Measurements from ENCODE around the gene RBBP8.
"Not testable (repeated sequence)": the region's sequence is repeated elsewhere in the genome, so short reads cannot be mapped to it uniquely, and the experiment has no call there.

Gene RBBP8

GRCh38 chr18:22943847-22944246 lies 10.7 kb downstream of the RBBP8 start:
- DNase-seq (ENCODE audit: low spot score): no peak

DNA sequence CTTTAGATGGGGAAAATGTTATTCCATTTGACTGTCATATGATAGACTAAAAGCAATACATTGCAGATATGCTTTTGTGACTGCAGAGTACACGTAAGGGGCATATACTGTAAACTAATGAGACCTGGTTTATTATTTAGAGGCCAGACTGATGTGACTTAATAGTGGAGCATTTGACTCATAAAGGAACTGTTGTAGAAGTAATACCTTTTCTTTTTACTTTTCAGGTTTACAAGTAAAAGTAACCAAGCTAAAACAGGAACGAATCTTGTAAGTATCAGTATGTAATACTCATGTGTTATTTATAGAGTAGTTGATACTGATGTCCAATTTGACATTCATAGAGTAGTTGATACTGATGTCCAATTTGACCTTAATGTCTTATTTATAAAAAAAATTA lies 13.1 kb downstream of the RBBP8 start:
- no peak for DNase-seq (ENCODE audit: low spot score)

DNA sequence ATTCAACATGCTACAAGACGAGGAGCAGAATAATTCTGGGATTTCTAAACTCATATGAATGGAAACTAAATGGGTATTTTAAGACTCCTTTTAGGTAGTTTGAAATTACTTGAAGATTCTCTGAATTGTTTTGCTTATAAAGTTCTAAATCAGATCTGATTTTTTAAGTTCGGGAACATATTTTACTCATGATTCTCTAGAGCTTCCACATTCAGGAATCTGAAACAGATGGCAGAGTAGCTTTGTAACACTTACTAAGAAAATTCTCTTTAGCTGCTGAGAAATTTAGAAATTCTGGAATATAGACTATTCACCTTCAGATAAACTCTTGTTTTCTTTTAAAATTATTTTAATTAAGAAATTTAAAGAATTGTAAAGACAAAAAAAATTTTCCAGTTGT lies 13.7 kb downstream of the RBBP8 start:
- no peak for DNase-seq (ENCODE audit: low spot score)

DNA sequence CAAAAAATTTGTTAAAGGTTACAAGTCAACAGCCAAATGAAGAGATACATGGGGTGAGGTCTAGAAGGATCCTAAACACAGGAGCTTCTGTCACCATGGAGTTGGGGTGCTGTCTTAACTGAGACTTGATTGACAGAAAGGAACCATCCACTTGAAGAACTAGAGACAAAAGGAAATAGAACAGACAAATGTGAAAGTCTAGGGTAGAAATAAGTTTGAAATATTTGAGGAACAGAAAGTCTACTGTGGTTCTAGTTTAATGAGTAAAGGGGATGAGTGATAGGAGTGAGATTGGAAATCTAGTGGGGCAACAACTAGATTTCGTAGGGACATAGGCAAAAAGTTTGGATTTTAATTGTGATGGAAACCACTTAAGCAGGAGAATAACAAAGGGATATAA lies 18.7 kb downstream of the RBBP8 start:
- DNase-seq (ENCODE audit: low spot score): no peak

DNA sequence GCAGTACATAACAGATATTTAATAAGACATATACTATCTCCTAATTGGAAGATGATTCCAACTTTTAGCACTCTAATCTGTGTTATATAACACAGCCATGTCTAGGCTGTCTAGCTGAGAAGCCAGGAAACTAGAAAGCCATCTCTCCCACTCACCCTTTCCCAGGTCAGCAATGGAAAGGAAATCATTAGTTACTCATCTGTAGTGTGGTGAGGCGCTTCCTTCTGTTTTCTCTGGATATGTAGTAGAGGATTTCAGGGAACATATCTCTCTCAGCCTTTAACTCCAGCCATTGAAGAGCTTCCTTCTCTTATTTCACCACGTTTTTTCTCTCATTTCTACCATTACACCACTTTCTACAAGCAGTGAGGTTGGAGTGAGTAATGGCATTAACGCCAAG lies 19.4 kb downstream of the RBBP8 start:
- DNase-seq (ENCODE audit: low spot score): no peak

- not testable (repeated sequence) for DNase-seq (ENCODE audit: low spot score)
These were observed 20.9 kb downstream of the RBBP8 start for GRCh38 chr18:22953982-22954381.

- DNase-seq (ENCODE audit: low spot score): no peak
These were observed 23.1 kb downstream of the RBBP8 start for GRCh38 chr18:22956226-22956625.

DNA sequence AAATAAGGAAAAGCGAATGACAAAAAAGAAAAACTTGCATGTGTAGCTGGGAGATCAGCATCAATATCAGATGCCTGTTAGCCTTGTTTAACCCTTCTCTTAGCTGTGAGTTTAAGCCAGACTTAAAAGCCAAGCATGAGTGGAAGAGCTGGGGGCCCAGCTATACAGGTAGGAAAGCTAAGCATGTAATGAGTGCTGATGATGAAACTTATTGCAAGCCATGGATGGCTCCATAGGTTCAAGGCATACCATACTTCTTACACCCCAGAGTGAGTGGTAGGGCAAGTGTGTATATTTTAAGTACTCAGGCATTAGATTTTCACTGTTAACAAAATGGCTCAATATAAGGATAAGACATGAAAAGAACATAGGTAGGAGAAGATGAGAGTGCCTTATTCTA lies 28.0 kb downstream of the RBBP8 start:
- DNase-seq (ENCODE audit: low spot score): no peak

- DNase-seq (ENCODE audit: low spot score): no peak
These were observed 28.9 kb downstream of the RBBP8 start for GRCh38 chr18:22962004-22962403.

GRCh38 chr18:22964116-22964515 lies 31.0 kb downstream of the RBBP8 start:
- DNase-seq (ENCODE audit: low spot score): no peak

DNA sequence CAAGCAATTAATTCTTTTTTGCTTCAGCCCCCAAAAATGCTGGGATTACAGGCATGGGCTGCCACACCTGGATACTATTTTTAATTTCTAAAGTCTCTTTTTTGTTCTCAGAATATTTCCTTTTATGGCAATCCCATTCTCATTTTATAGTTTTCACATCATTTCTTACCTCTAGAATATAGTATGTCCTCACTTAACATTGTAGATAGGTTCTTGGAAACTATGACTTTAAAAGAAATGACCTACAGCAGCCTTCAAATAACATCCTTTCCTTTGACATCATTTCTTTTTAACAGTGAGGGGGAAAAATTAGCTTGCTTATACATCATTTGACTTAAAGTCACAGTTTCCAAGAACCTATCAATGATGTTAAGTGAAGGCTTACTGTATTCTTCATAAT lies 31.6 kb downstream of the RBBP8 start:
- DNase-seq (ENCODE audit: low spot score): no peak

- no peak for DNase-seq (ENCODE audit: low spot score)
These were observed 37.9 kb downstream of the RBBP8 start for GRCh38 chr18:22971038-22971437.

DNA sequence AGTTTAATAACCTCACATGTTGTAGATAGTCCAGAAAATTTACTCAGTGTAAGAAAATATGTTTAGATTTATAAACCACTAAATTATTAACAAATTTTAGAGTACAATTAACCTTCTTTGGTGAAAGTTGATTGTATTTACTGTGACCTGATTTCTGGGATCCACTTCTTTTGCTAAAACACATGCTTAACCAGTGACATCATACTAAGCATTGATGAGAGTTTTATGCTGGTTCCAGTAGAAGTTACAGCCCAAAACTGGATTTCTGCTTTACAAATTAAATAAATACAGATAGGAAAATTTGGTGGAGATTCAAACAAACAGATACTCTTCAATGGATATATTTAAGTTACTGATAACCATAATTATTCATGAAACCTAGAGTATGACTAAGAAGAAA lies 40.9 kb downstream of the RBBP8 start:
- DNase-seq (ENCODE audit: low spot score): no peak

- DNase-seq (ENCODE audit: low spot score): no peak
These were observed 41.6 kb downstream of the RBBP8 start for GRCh38 chr18:22974707-22975106.

DNA sequence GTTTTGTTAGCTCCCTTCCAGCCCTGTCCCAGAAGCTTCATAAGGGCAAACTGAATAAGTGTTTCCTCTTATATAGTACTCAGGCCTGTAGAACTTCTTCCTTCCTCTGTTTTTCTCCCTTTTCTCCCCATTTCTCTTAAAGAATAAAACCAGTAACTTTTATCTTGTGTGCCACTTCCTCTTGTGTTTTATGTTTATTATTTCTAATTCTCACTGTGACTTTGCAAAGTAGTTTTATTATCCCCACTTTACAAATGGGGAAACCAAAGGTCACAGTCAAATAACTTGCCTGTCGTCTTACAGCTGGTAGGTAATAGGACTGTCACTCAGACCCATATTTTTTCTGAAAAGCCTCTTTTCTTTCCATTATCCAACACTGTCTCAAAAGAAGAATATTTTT lies 42.4 kb downstream of the RBBP8 start:
- DNase-seq (ENCODE audit: low spot score): no peak

GRCh38 chr18:22977847-22978701 lies 44.9 kb downstream of the RBBP8 start:
- peak; percentile 40 for DNase-seq (ENCODE audit: low spot score)

- DNase-seq (ENCODE audit: low spot score): no peak
These were observed 47.3 kb downstream of the RBBP8 start for GRCh38 chr18:22980394-22980793.

- DNase-seq (ENCODE audit: low spot score): no peak
These were observed 48.4 kb downstream of the RBBP8 start for GRCh38 chr18:22981274-22982133.

DNA sequence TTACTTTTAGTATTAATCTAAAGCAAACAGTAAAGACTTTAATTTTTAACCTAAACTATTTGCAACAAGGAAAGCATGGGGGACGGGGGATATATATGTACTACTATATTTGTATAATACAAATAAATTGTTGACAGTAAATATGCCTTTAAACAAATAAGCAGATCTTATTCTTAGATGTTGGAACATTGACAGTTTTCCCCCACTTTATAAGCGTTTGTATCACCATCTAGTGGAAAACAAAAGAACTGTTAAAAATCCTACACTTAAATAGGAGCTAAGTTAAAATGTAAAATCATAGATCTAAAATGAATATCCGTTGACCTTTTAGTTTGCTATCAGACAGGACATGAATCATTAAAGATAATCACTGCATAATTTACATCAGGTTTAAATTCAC lies 50.0 kb downstream of the RBBP8 start:
- no peak for DNase-seq (ENCODE audit: low spot score)

DNA sequence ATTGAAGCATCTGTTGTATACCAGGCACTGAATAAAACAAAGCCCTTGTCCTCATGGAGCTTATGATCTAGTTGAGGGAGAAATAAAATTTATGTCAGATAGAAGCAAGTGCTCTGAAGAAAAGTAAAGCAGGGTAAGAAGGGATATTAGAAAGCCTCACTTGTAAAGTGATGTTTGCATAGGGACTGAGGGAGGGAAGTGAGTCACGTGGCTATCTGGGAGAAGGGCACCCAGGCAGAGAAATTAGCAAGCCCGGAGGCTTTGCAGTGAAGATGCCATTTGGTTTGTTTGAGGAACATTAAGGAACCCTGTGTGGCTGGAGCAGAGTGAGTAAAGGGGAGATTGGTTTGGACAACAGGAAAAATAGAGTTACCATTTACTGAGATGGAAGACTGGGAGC lies 52.1 kb downstream of the RBBP8 start:
- no peak for DNase-seq (ENCODE audit: low spot score)

- DNase-seq (ENCODE audit: low spot score): no peak
These were observed 54.5 kb downstream of the RBBP8 start for GRCh38 chr18:22987547-22988189.

- DNase-seq (ENCODE audit: low spot score): no peak
These were observed 55.1 kb downstream of the RBBP8 start for GRCh38 chr18:22988208-22988607.

DNA sequence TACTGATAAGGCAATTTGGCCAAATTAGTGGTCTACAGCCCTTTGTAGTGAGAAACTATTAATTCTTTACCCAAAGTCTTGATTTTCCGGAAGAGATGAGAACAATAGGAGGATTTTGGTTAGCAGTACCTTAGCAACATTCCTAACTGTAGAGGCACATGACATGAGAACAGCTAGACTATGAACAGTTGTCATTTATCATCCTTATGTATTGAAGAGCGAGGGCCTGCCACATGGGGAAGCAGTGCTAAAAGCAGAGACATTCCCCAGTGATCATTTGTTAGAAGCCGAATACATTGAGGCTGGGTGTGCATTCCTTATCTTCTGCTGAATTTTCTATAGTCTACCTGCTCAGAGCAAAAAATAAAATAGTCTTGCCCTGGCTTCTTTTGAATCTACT lies 65.2 kb downstream of the RBBP8 start:
- DNase-seq (ENCODE audit: low spot score): no peak

Data from AG08396 (cell line).